HepG2 (cell line): Measurements from ENCODE around the gene MVP. TPM values are rescaled to one million over a fixed set of nuclear protein-coding genes. Genes with fewer than 3 reads are reported as not detected.

Source experiments
- ATAC-seq: fragments of 200-7000 bp; cut with Tn5 transposase; 3 replicates; pipeline ENCODE4 v1.9.1; 2020; ENCODE audit warnings: mild to moderate bottlenecking, moderate library complexity
- BruUV-seq: library from RNA; stranded (reverse); fragments of 400-500 nt; replicated peaks from 2 replicates; lab custom pipeline; 2021; lab: Mats Ljungman, UMichigan
- CTCF ChIA-PET: fragments of 300-600 bp; formaldehyde crosslinking; extraction: SDS; loops from one replicate; lab custom pipeline; 2021; ENCODE audit warnings: low total read pairs, inconsistent platforms, low intra/inter-chr PET ratio; lab: Yijun Ruan, JAX
- POLR2A ChIA-PET: fragments of 350-600 bp; sonication (Branson Sonifier 250); formaldehyde crosslinking; loops from one replicate; lab custom pipeline; 2020; ENCODE audit warnings: antibody characterized with exemption, inconsistent platforms; lab: Yijun Ruan, JAX
- DNase-seq: peaks from one replicate; pipeline ENCODE4 v3.0.0-alpha.2; 2015; ENCODE audit warnings: low spot score
- FAIRE-seq: peaks from 3 replicates; lab custom pipeline; 2011; peaks lifted over from hg19 to GRCh38; lab: Jason Lieb, UNC
- H2AFZ ChIP-seq: one replicate; pipeline ENCODE4 v1.6.1; 2011; ENCODE audit warnings: low read length, inconsistent platforms
- H3K27ac ChIP-seq: fragments of 300-600 bp; 3 replicates; pipeline ENCODE4 v1.8.0; 2011; ENCODE audit warnings: mixed run types, mild to moderate bottlenecking, mixed read lengths, low read length, inconsistent platforms; ENCODE audit not compliant: insufficient read depth; ENCODE audit errors: extremely low read length
- H3K27me3 ChIP-seq, 2 experiments: fragments of 200-600 bp in 1 of 2; 2 replicates in 1 of 2; 3 replicates in 1 of 2; pipeline versions ENCODE4 v1.6.0 to v1.8.0; 2011; ENCODE audit warnings: low read length in 2 of 2, mild to moderate bottlenecking in 2 of 2, moderate library complexity in 2 of 2, inconsistent platforms in 1 of 2; ENCODE audit not compliant: insufficient read depth in 2 of 2, control insufficient read depth in 1 of 2
- H3K36me3 ChIP-seq, 2 experiments: fragments of 200-600 bp in 1 of 2; replicated peaks in 1 of 2; 2 replicates in 1 of 2; 3 replicates in 1 of 2; pipeline versions ENCODE4 v1.5.1 to v1.8.0; 2011; ENCODE audit warnings: low read length in 2 of 2, inconsistent platforms in 1 of 2; ENCODE audit not compliant: insufficient read depth in 2 of 2, control insufficient read depth in 1 of 2
- H3K4me1 ChIP-seq: 2 replicates; pipeline ENCODE4 v1.5.1; 2012; ENCODE audit warnings: low read length, inconsistent platforms; ENCODE audit not compliant: insufficient read depth
- H3K4me2 ChIP-seq: 2 replicates; pipeline ENCODE4 v1.6.0; 2011; ENCODE audit warnings: low read depth, low read length, inconsistent platforms
- H3K4me3 ChIP-seq, 3 experiments: fragments of 200-600 bp in 1 of 3; sonication (generic), shearing (Covaris generic) in 1 of 3; replicated peaks in 1 of 3; 2 replicates each; pipeline ENCODE4 v1.5.1; 2011 to 2016; ENCODE audit warnings: low read length in 3 of 3, inconsistent platforms in 2 of 3, low read depth in 2 of 3, mild to moderate bottlenecking in 2 of 3, control low read depth in 1 of 3, mixed read lengths in 1 of 3; ENCODE audit not compliant: insufficient read depth in 1 of 3
- H3K79me2 ChIP-seq: one replicate; pipeline ENCODE4 v1.6.1; 2011; ENCODE audit warnings: low read length, inconsistent platforms; ENCODE audit not compliant: insufficient read depth
- H3K9ac ChIP-seq: 2 replicates; pipeline ENCODE4 v1.6.0; 2011; ENCODE audit warnings: mild to moderate bottlenecking, low read depth, low read length, inconsistent platforms; ENCODE audit not compliant: insufficient read depth
- H3K9me3 ChIP-seq: 2 replicates; pipeline ENCODE4 v1.5.1; 2012; ENCODE audit warnings: mild to moderate bottlenecking, low read length
- H4K20me1 ChIP-seq: 2 replicates; pipeline ENCODE4 v1.6.0; 2011; ENCODE audit warnings: inconsistent platforms, mild to moderate bottlenecking, low read length, moderate library complexity; ENCODE audit not compliant: insufficient read depth
- ARID2 ChIP-seq: sonication (generic); formaldehyde crosslinking; IDR thresholded peaks from 2 replicates; pipeline ENCODE4 v1.8.1; 2022; ENCODE audit warnings: mild to moderate bottlenecking, missing genetic modification reagents, borderline replicate concordance
- BRCA1 ChIP-seq: sonication (generic); formaldehyde crosslinking; IDR thresholded peaks from 2 replicates; pipeline ENCODE4 v1.4.0; 2020; ENCODE audit warnings: missing genetic modification reagents
- FOXP1 ChIP-seq, 2 experiments: fragments of 450-650 bp in 1 of 2; IDR thresholded peaks; 2 replicates each; pipeline ENCODE4 v1.6.1; 2017 to 2018; ENCODE audit warnings: antibody characterized with exemption in 1 of 2
- GATAD1 ChIP-seq: IDR thresholded peaks from 2 replicates; pipeline ENCODE4 v1.6.1; 2016; ENCODE audit warnings: missing genetic modification reagents, missing compliant biosample characterization
- HOXA9 ChIP-seq: sonication (generic); formaldehyde crosslinking; IDR thresholded peaks from 2 replicates; pipeline ENCODE4 v1.8.1; 2022; ENCODE audit warnings: missing genetic modification reagents, mild to moderate bottlenecking, moderate library complexity, borderline replicate concordance
- MNT ChIP-seq: fragments of 450-650 bp; IDR thresholded peaks from 2 replicates; pipeline ENCODE4 v1.6.1; 2016
- MXD3 ChIP-seq: IDR thresholded peaks from 2 replicates; pipeline ENCODE4 v1.6.1; 2016; ENCODE audit warnings: mild to moderate bottlenecking, missing biosample characterization, missing genetic modification reagents
- RXRB ChIP-seq: IDR thresholded peaks from 2 replicates; pipeline ENCODE4 v1.6.1; 2016; ENCODE audit warnings: borderline replicate concordance, missing genetic modification reagents, missing compliant biosample characterization
- TAF15 ChIP-seq: fragments of 200-400 bp; formaldehyde crosslinking; IDR thresholded peaks from one replicate; pipeline ENCODE4 v1.6.1; 2018; ENCODE audit warnings: mild to moderate bottlenecking, low read depth, low read length; ENCODE audit not compliant: poor library complexity, severe bottlenecking
- YY1 ChIP-seq: IDR thresholded peaks from 2 replicates; pipeline ENCODE4 v1.6.1; 2011; ENCODE audit warnings: low read length, low read depth, moderate library complexity, mild to moderate bottlenecking; ENCODE audit not compliant: insufficient read depth, insufficient replicate concordance
- ZFX ChIP-seq: sonication (generic); formaldehyde crosslinking; IDR thresholded peaks from 2 replicates; pipeline ENCODE4 v1.4.0; 2020; ENCODE audit warnings: mild to moderate bottlenecking, low read depth, missing genetic modification reagents, moderate library complexity
- ZNF318 ChIP-seq: sonication (generic); formaldehyde crosslinking; IDR thresholded peaks from 2 replicates; pipeline ENCODE4 v1.4.0; 2020; ENCODE audit warnings: mild to moderate bottlenecking, missing genetic modification reagents
- ZNF773 ChIP-seq: sonication (generic); formaldehyde crosslinking; IDR thresholded peaks from 2 replicates; pipeline ENCODE4 v1.4.0; 2020; ENCODE audit warnings: missing genetic modification reagents, borderline replicate concordance
- WGBS: methylation state at CpG from one replicate; pipeline ENCODE4 v1.1.6; 2017; ENCODE audit warnings: low lambda C conversion rate; 5-methylcytosine and 5-hydroxymethylcytosine counted together
- in situ Hi-C: cut with HindIII; loops from 2 replicates; pipeline ENCODE4 v1.10.0; 2017; ENCODE audit warnings: low pct_unique_long_range_greater_than_20kb; ENCODE audit not compliant: extremely low pct_ligation_motif_present
- intact Hi-C: fragments of 100-400 bp; cut with micrococcal nuclease; formaldehyde crosslinking; loops from one replicate; pipeline ENCODE4 v1.10.0; 2022; ENCODE audit not compliant: unreplicated experiment
- polyA plus RNA-seq, 8 experiments: library from polyadenylated mRNA; depleted of rRNA in 3 of 8; stranded (reverse) in 7 of 8; unstranded in 1 of 8; fragments of >200 nt; fragmentation: Illumina TruSeq in 4 of 8; extraction: Trizol in 4 of 8; gene quantifications; 2 replicates each; pipeline versions ENCODE4 v1.2.1 to v1.2.3, GENCODE V29; 2011 to 2016; ENCODE audit warnings: low read depth in 4 of 8, missing spikeins in 1 of 8, mixed read lengths in 1 of 8; ENCODE audit not compliant: insufficient read depth in 1 of 8
- total RNA-seq, 5 experiments: library from RNA; depleted of rRNA; stranded (reverse); fragments of >200 nt; fragmentation: Illumina TruSeq; extraction: Trizol; gene quantifications; 2 replicates each; pipeline ENCODE4 v1.2.3, GENCODE V29; 2016; ENCODE audit warnings: low read depth in 1 of 5

Gene MVP
- total and polyA plus RNA-seq, 2 of the 13 experiments (the other 11 are each of a cell fraction or from before 2014, with no cell fraction given) = 22.9 to 43.5 TPM

- Histone ChIP-seq H2AFZ (peak overlapping the region; percentile 67), H3K4me2 (peak overlapping the region; percentile 49)
- TF ChIP-seq MNT (no peak), ARID2 (CRISPR knock-in tag) (no peak), HOXA9 (CRISPR knock-in tag) (no peak), ZNF318 (CRISPR knock-in tag) (no peak), BRCA1 (CRISPR knock-in tag) (no peak), RXRB (CRISPR knock-in tag) (peak; percentile 65; the same call in 1 of the 2 replicates), YY1 (peak; percentile 76), FOXP1 (IDR thresholded peaks at IDR 0.05) (no peak), FOXP1 (CRISPR knock-in tag; IDR thresholded peaks at IDR 0.05) (no peak), TAF15 (no peak), GATAD1 (CRISPR knock-in tag) (peak; percentile 47), MXD3 (CRISPR knock-in tag) (peak; percentile 70; the same call in 1 of the 2 replicates), ZFX (CRISPR knock-in tag) (peak; percentile 74), ZNF773 (CRISPR knock-in tag) (no peak)
Measured at GRCh38 chr16:29784901-29785500, 35.3 kb upstream of the MVP start.

More at GRCh38 chr16:29784901-29785500, 35.3 kb upstream of the MVP start:
- WGBS = 48% methylated on average over 38 of the region's 38 CpGs
- H3K9me3 ChIP-seq = no peaks in the 10 kb centered on the region
- DNase-seq (no peak), ATAC-seq (peak; percentile 87), FAIRE-seq (no peak)
- peaks cover 46% of the 10 kb centered on the region for H3K4me1 ChIP-seq
- POLR2A ChIA-PET = interaction anchor here (0.6 to 1.5 kb wide), 7 partner anchors 12 to 116 kb away, joined by 3 to 7 read pairs (median 4); partner anchors contain the start of genes ASPHD1 and QPRT
- peak overlapping the region in 1 of 3 experiments; percentile 57; a peak in 1 of 6 replicates for H3K4me3 ChIP-seq
- peaks cover 2 to 15% of the 10 kb centered on the region in 2 experiments; a peak in 4 of 5 replicates for H3K27me3 ChIP-seq
- BruUV-seq = no TSS peak
- no peaks in the 10 kb centered on the region for H3K79me2 ChIP-seq
- in situ Hi-C loops (no loop called here), intact Hi-C loops (no loop called here)
- H4K20me1 ChIP-seq = no peaks in the 10 kb centered on the region
- H3K27ac ChIP-seq = no peak overlapping the region
- no peaks in the 10 kb centered on the region for H3K36me3 ChIP-seq
- CTCF ChIA-PET = interaction anchor here (1.1 to 1.9 kb wide), 2 partner anchors 49 to 56 kb away, joined by 4 to 6 read pairs; no protein-coding TSS in a partner anchor
- H3K9ac ChIP-seq = no peak overlapping the region
